GM12878 (cell line): ENCODE results near the gene ZNF212. TPM values are rescaled to one million over a fixed set of nuclear protein-coding genes. Genes with fewer than 3 reads are reported as not detected.

ENCODE experiments used
- ATAC-seq: fragments of 200-7000 bp; cut with Tn5 transposase; 3 replicates; pipeline ENCODE4 v1.9.1; 2020; ENCODE audit warnings: mild to moderate bottlenecking, moderate library complexity
- BruUV-seq: library from RNA; stranded (reverse); fragments of 400-500 nt; replicated peaks from 2 replicates; lab custom pipeline; 2021; lab: Mats Ljungman, UMichigan
- CTCF ChIA-PET: fragments of 300-600 bp; sonication (Branson Sonifier 250); formaldehyde crosslinking; extraction: SDS; loops from one replicate; lab custom pipeline; 2021; ENCODE audit warnings: inconsistent platforms; lab: Yijun Ruan, JAX
- POLR2A ChIA-PET: fragments of 350-600 bp; formaldehyde crosslinking; extraction: SDS; loops from one replicate; lab custom pipeline; 2021; ENCODE audit warnings: inconsistent platforms; lab: Charles Lee
- RAD21 ChIA-PET: fragments of 300-600 bp; sonication (Branson Sonifier 250); formaldehyde crosslinking; loops from one replicate; lab custom pipeline; 2023; ENCODE audit warnings: antibody characterized with exemption; ENCODE audit not compliant: unreplicated experiment; lab: Charles Lee
- SMC1A ChIA-PET: fragments of 300-600 bp; sonication (Branson Sonifier 250); formaldehyde crosslinking; loops from one replicate; lab custom pipeline; 2023; ENCODE audit not compliant: unreplicated experiment, uncharacterized antibody; lab: Charles Lee
- DNase-seq: peaks from one replicate; pipeline ENCODE4 v3.0.0-alpha.2; 2011; ENCODE audit warnings: low read depth, low spot score
- FAIRE-seq: peaks from 3 replicates; lab custom pipeline; 2011; peaks lifted over from hg19 to GRCh38; lab: Jason Lieb, UNC
- H2AFZ ChIP-seq: 2 replicates; pipeline ENCODE4 v1.6.0; 2011; ENCODE audit warnings: low read depth, low read length, control low read depth; ENCODE audit not compliant: control insufficient read depth
- H3K27ac ChIP-seq: 2 replicates; pipeline ENCODE4 v1.5.1; 2011; ENCODE audit warnings: control low read depth; ENCODE audit not compliant: control insufficient read depth, insufficient read depth
- H3K27me3 ChIP-seq, 2 experiments: replicated peaks in 1 of 2; 2 replicates each; pipeline versions ENCODE4 v1.6.0 to v1.6.1; 2011; ENCODE audit warnings: low read length in 1 of 2; ENCODE audit not compliant: control insufficient read depth in 2 of 2, insufficient read depth in 2 of 2
- H3K36me3 ChIP-seq, 2 experiments: 2 replicates each; pipeline ENCODE4 v1.5.1; 2011; ENCODE audit warnings: low read length in 1 of 2; ENCODE audit not compliant: control insufficient read depth in 2 of 2, insufficient read depth in 2 of 2
- H3K4me1 ChIP-seq: 2 replicates; pipeline ENCODE4 v1.6.1; 2011; ENCODE audit warnings: mild to moderate bottlenecking, low read length, moderate library complexity, mixed read lengths; ENCODE audit not compliant: control insufficient read depth, insufficient read depth
- H3K4me2 ChIP-seq: 2 replicates; pipeline ENCODE4 v1.6.0; 2011; ENCODE audit warnings: control low read depth; ENCODE audit not compliant: control insufficient read depth, insufficient read depth
- H3K4me3 ChIP-seq: fragments of 200-600 bp; sonication (generic); 2 replicates; pipeline ENCODE4 v1.5.1; 2016
- H3K79me2 ChIP-seq: 2 replicates; pipeline ENCODE4 v1.6.0; 2011; ENCODE audit warnings: low read length; ENCODE audit not compliant: control insufficient read depth, insufficient read depth
- H3K9ac ChIP-seq: 2 replicates; pipeline ENCODE4 v1.8.0; 2011; ENCODE audit warnings: low read length, control low read depth, mixed read lengths; ENCODE audit not compliant: control insufficient read depth, insufficient read depth
- H3K9me3 ChIP-seq: replicated peaks from 3 replicates; pipeline ENCODE4 v1.5.1; 2011; ENCODE audit warnings: mild to moderate bottlenecking, low read length; ENCODE audit not compliant: control insufficient read depth, insufficient read depth
- H4K20me1 ChIP-seq: 2 replicates; pipeline ENCODE4 v1.6.0; 2011; ENCODE audit not compliant: control insufficient read depth, insufficient read depth
- ATF7 ChIP-seq: fragments of 450-650 bp; IDR thresholded peaks from 2 replicates; pipeline ENCODE4 v1.6.1; 2016; ENCODE audit warnings: low read depth, mild to moderate bottlenecking
- BACH1 ChIP-seq: fragments of 450-650 bp; IDR thresholded peaks from 2 replicates; pipeline ENCODE4 v1.6.1; 2017; ENCODE audit warnings: mild to moderate bottlenecking, borderline replicate concordance
- BRCA1 ChIP-seq: IDR thresholded peaks from 2 replicates; pipeline ENCODE4 v1.6.1; 2011; ENCODE audit warnings: low read depth, low read length, improper control_type of control experiment
- CEBPB ChIP-seq, 2 experiments: fragments of 150-350 bp in 1 of 2; IDR thresholded peaks; 2 replicates each; pipeline ENCODE4 v1.6.1; 2012 to 2014; ENCODE audit warnings: low read depth in 2 of 2, low read length in 2 of 2, borderline replicate concordance in 1 of 2, inconsistent platforms in 1 of 2
- HDGF ChIP-seq: fragments of 450-650 bp; IDR thresholded peaks from 2 replicates; pipeline ENCODE4 v1.6.1; 2016; ENCODE audit warnings: antibody characterized with exemption
- NFYB ChIP-seq: IDR thresholded peaks from 2 replicates; pipeline ENCODE4 v1.6.1; 2011; ENCODE audit warnings: low read depth, mild to moderate bottlenecking, low read length, improper control_type of control experiment, moderate library complexity; ENCODE audit not compliant: insufficient read depth
- NKRF ChIP-seq: fragments of 450-650 bp; conservative IDR thresholded peaks from 2 replicates; pipeline ENCODE4 v1.6.1; 2017; ENCODE audit warnings: mild to moderate bottlenecking, moderate library complexity
- NR2F1 ChIP-seq: fragments of 450-650 bp; conservative IDR thresholded peaks from 2 replicates; pipeline ENCODE4 v1.6.1; 2017; ENCODE audit warnings: mild to moderate bottlenecking
- PKNOX1 ChIP-seq: fragments of 450-650 bp; IDR thresholded peaks from 2 replicates; pipeline ENCODE4 v1.6.1; 2016; ENCODE audit warnings: mild to moderate bottlenecking
- RB1 ChIP-seq: fragments of 450-650 bp; formaldehyde crosslinking; IDR thresholded peaks from 2 replicates; pipeline ENCODE4 v1.6.1; 2017; ENCODE audit warnings: mild to moderate bottlenecking, borderline replicate concordance
- STAT3 ChIP-seq: IDR thresholded peaks from 2 replicates; pipeline ENCODE4 v1.6.1; 2011; ENCODE audit warnings: low read depth, low read length, improper control_type of control experiment
- WGBS: methylation state at CpG from one replicate; pipeline ENCODE4 v1.1.6; 2016; ENCODE audit warnings: low lambda C conversion rate; ENCODE audit not compliant: insufficient replicate concordance, insufficient coverage; ENCODE audit errors: missing lambda C conversion rate; 5-methylcytosine and 5-hydroxymethylcytosine counted together
- in situ Hi-C: fragments of 300-500 bp; cut with MboI; formaldehyde crosslinking; loops from 9 replicates; pipeline ENCODE4 v1.14.3; 2018; ENCODE audit warnings: mixed read lengths
- intact Hi-C: fragments of 100-400 bp; cut with micrococcal nuclease; formaldehyde crosslinking; loops from one replicate; pipeline ENCODE4 v1.14.2; 2022; ENCODE audit not compliant: unreplicated experiment
- polyA plus RNA-seq, 11 experiments: library from polyadenylated mRNA; depleted of rRNA in 4 of 11; unstranded in 6 of 11; stranded (reverse) in 5 of 11; fragments of >200 nt; fragmentation: Nextera tagmentation in 4 of 11; fragmentation: Illumina TruSeq in 1 of 11; extraction: Ambion mirVana in 4 of 11; extraction: Trizol in 1 of 11; gene quantifications; 1 replicate in 1 of 11; 2 replicates in 10 of 11; pipeline versions ENCODE4 v1.2.1 to v1.2.3, GENCODE V29; 2011 to 2016; ENCODE audit warnings: inconsistent platforms in 2 of 11, missing spikeins in 2 of 11, low read depth in 1 of 11
- total RNA-seq, 4 experiments: library from RNA; depleted of rRNA in 3 of 4; stranded (reverse); fragments of >200 nt in 3 of 4; fragmentation: Illumina TruSeq in 1 of 4; extraction: Trizol in 1 of 4; gene quantifications; 2 replicates each; pipeline versions ENCODE4 v1.2.1 to v1.2.3, GENCODE V29; 2013 to 2021

The ZNF212 gene
- total and polyA plus RNA-seq, 10 of the 15 experiments (the other 5 are each of a cell fraction or from before 2014, with no cell fraction given) = 1.2 to 11.6 (median 5.4) TPM

DNA sequence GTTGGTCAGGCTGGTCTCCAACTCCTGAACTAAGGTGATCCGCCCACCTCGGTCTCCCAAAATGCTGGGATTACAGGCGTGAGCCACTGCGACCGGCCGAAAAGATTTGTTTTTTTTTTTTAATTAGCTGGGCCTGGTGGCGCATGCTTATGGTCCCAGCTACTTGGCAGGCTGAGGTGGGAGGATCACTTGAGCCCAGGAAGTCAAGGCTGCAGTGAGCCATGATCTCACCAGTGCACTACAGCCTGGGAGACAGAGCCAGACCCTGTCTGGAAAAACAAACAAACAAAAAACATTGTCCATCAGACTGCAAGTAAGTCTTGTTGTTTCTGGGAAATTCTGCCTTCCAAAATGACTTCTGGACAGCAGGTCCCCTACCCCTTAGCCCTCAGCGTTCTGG lies 16.3 kb upstream of the ZNF212 start:
- Histone ChIP-seq H4K20me1 (no peaks in the 10 kb centered on the region), H3K9me3 (no peaks in the 10 kb centered on the region), H3K9ac (no peak overlapping the region), H3K4me2 (no peak overlapping the region), H3K4me1 (no peaks in the 10 kb centered on the region), H3K79me2 (no peaks in the 10 kb centered on the region)
- RAD21 ChIA-PET = no interaction called here
- SMC1A ChIA-PET = no interaction called here
- CTCF ChIA-PET = no interaction called here
- POLR2A ChIA-PET = interaction anchor here (1.3 kb wide), 1 partner anchor 26 kb away, joined by 3 read pairs; no protein-coding TSS in a partner anchor
- FAIRE-seq = no peak
- TF ChIP-seq BRCA1 (no peak), BACH1 (no peak), CEBPB (IDR thresholded peaks at IDR 0.05; ENCODE audit: borderline replicate concordance in 1 of 2, low read depth in 2 of 2, low read length in 2 of 2) (no peak), NFYB (no peak), PKNOX1 (no peak), ATF7 (no peak), NR2F1 (no peak), HDGF (no peak), RB1 (no peak), STAT3 (no peak), NKRF (no peak)
- TF ChIP-seq, all 136 proteins: peak for 0
- WGBS = 98% methylated on average over 8 of the region's 8 CpGs
- in situ Hi-C loops = no loop called here
- no peak for ATAC-seq
- Histone ChIP-seq H3K36me3 (peaks cover 6 to 16% of the 10 kb centered on the region in 2 experiments; a peak in 3 of 4 replicates), H3K27me3 (no peaks in the 10 kb centered on the region), H3K27ac (no peak overlapping the region), H3K4me3 (no peak overlapping the region), H2AFZ (no peak overlapping the region)
- no TSS peak for BruUV-seq
- no peak for DNase-seq
- intact Hi-C loops = no loop called here
